HG03571 (cell line): ENCODE data around the gene ORAI2.

Experiments
- ATAC-seq: cut with Tn5 transposase; IDR thresholded peaks from one replicate; pipeline ENCODE4 v1.9.1; 2021; ENCODE audit not compliant: unreplicated experiment

The ORAI2 gene

GRCh38 chr7:102413611-102414010 lies 19.8 kb upstream of the ORAI2 start:
- no peak for ATAC-seq

- ATAC-seq: no peak
These were observed 17.6 kb upstream of the ORAI2 start for GRCh38 chr7:102415685-102416225.

GRCh38 chr7:102416406-102416805 lies 17.0 kb upstream of the ORAI2 start:
- ATAC-seq: no peak

GRCh38 chr7:102417105-102417504 lies 16.3 kb upstream of the ORAI2 start:
- ATAC-seq: no peak

GRCh38 chr7:102418592-102418991 lies 14.8 kb upstream of the ORAI2 start:
- ATAC-seq: no peak

GRCh38 chr7:102421706-102422240 lies 11.6 kb upstream of the ORAI2 start:
- no peak for ATAC-seq

- ATAC-seq: no peak
These were observed 9.2 kb upstream of the ORAI2 start for GRCh38 chr7:102424129-102424551.

- ATAC-seq: no peak
These were observed 8.6 kb upstream of the ORAI2 start for GRCh38 chr7:102424787-102425218.

- ATAC-seq: peak; percentile 58
These were observed 7.6 kb upstream of the ORAI2 start for GRCh38 chr7:102425639-102426267.

- ATAC-seq: peak; percentile 46
These were observed 6.9 kb upstream of the ORAI2 start for GRCh38 chr7:102426268-102427018.

GRCh38 chr7:102427019-102427405 lies 6.4 kb upstream of the ORAI2 start:
- ATAC-seq: no peak

GRCh38 chr7:102429141-102429899 lies 4.1 kb upstream of the ORAI2 start:
- no peak for ATAC-seq

- ATAC-seq: no peak
These were observed 1.6 kb upstream of the ORAI2 start for GRCh38 chr7:102431617-102432298.

- peak; percentile 33 for ATAC-seq
These were observed 745 bp upstream of the ORAI2 start for GRCh38 chr7:102432442-102433218.

GRCh38 chr7:102434039-102434486 lies 688 bp downstream of the ORAI2 start:
- ATAC-seq: no peak

GRCh38 chr7:102436118-102436517 lies 2.7 kb downstream of the ORAI2 start:
- ATAC-seq: no peak

- no peak for ATAC-seq
These were observed 6.8 kb downstream of the ORAI2 start for GRCh38 chr7:102439963-102440795.

- peak; percentile 46 for ATAC-seq
These were observed 11.7 kb downstream of the ORAI2 start for GRCh38 chr7:102444961-102445673.
